ENCODE data around the gene SMPDL3B.

- TF ChIP-seq YY1 (IDR thresholded peaks at IDR 0.05; ENCODE audit: insufficient read depth, insufficient read length) (no peak), SUZ12 (IDR thresholded peaks at IDR 0.05; ENCODE audit: extremely low read depth, insufficient read depth, insufficient read length) (no peak), ZNF274 (IDR thresholded peaks at IDR 0.05; ENCODE audit: low read depth, low read length) (no peak)
Observed at GRCh38 chr1:27906759-27907158, 28.0 kb upstream of the SMPDL3B start.

All from NT2/D1 (cell line).